ENCODE results near the gene FPGS. TPM values are rescaled to one million over a fixed set of nuclear protein-coding genes. Genes with fewer than 3 reads are reported as not detected.

FPGS gene, protein sequence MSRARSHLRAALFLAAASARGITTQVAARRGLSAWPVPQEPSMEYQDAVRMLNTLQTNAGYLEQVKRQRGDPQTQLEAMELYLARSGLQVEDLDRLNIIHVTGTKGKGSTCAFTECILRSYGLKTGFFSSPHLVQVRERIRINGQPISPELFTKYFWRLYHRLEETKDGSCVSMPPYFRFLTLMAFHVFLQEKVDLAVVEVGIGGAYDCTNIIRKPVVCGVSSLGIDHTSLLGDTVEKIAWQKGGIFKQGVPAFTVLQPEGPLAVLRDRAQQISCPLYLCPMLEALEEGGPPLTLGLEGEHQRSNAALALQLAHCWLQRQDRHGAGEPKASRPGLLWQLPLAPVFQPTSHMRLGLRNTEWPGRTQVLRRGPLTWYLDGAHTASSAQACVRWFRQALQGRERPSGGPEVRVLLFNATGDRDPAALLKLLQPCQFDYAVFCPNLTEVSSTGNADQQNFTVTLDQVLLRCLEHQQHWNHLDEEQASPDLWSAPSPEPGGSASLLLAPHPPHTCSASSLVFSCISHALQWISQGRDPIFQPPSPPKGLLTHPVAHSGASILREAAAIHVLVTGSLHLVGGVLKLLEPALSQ
- 10 to 100 TPM; 58.4 to 80.4 TPM for total RNA-seq

- intact Hi-C loops (cut with DNase I): no loop called here
- Histone ChIP-seq H3K27ac (peak within 1 kb of the TSS; percentile 94 to 96 (median 96)), H3K4me3 (peak within 1 kb of the TSS; percentile 48 to 59), H3K27me3 (no peaks in the 10 kb centered on the region), H3K36me3 (replicated peaks in 1 of 2; ENCODE audit: insufficient read depth in 1 of 2, low read depth in 2 of 2) (peaks cover 0 to 3% of the 10 kb centered on the region in 2 donors), H3K4me1 (peaks cover 67% of the 10 kb centered on the region), H3K9me3 (no peaks in the 10 kb centered on the region)
- TF ChIP-seq POLR2A (IDR thresholded peaks at IDR 0.05): peak; percentile 74 to 79 (median 77)
- no peak for TF ChIP-seq CTCF (IDR thresholded peaks at IDR 0.05)
- DNase-seq (peak; percentile 84 to 91 (median 88)), ATAC-seq (peak; percentile 81)
- WGBS, 2 donors: 0% methylated on average over 2 to 76 of the region's 83 CpGs
Observed at GRCh38 chr9:127802576-127803443, at the start of gene FPGS. FPGS (plus strand) TSS chr9:127802882; CDS start chr9:127802925, 43 bp downstream.

DNA sequence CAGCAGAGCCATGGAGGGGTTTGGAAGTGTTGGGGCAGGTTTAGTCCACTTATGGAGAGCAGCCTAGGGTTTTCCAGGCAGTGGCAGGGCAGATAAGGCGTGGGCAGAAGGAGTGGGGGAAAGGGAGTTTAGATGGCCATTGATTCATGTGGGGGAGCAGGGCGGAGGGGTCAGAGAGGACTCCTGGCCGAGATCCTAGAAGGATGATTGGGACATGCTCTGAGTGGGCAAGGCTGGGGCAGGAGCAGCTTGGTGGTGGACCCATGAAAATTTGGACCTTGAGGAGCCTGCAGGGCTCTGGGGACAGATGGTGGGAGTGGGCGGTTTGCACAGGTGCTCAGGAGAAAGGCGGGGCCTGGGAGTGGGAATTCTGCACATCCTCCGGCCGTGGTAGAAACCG lies 49.5 kb upstream of the FPGS start:
- DNase-seq (no peak), ATAC-seq (no peak)
- Histone ChIP-seq H3K9me3 (no peaks in the 10 kb centered on the region), H3K4me1 (peaks cover 7% of the 10 kb centered on the region), H3K27ac (no peak overlapping the region), H3K27me3 (peaks cover 0 to 15% of the 10 kb centered on the region in 2 donors), H3K4me3 (no peak overlapping the region), H3K36me3 (replicated peaks in 1 of 2; ENCODE audit: insufficient read depth in 1 of 2, low read depth in 2 of 2) (no peaks in the 10 kb centered on the region)
- no peak for TF ChIP-seq CTCF (IDR thresholded peaks at IDR 0.05)
- TF ChIP-seq POLR2A (IDR thresholded peaks at IDR 0.05): no peak
- intact Hi-C loops (cut with DNase I): no loop called here
- 72 to 75% methylated on average over 8 of the region's 8 CpGs for WGBS, 2 donors

- Histone ChIP-seq H3K9me3 (no peaks in the 10 kb centered on the region), H3K36me3 (replicated peaks in 1 of 2; ENCODE audit: insufficient read depth in 1 of 2, low read depth in 2 of 2) (no peaks in the 10 kb centered on the region), H3K4me3 (no peak overlapping the region), H3K27ac (no peak overlapping the region), H3K4me1 (peaks cover 7% of the 10 kb centered on the region), H3K27me3 (peaks cover 0 to 15% of the 10 kb centered on the region in 2 donors)
- DNase-seq (no peak), ATAC-seq (no peak)
- TF ChIP-seq CTCF (IDR thresholded peaks at IDR 0.05) (no peak), POLR2A (IDR thresholded peaks at IDR 0.05) (no peak)
- intact Hi-C loops (cut with DNase I): no loop called here
- WGBS, 2 donors: 48 to 56% methylated on average over 6 to 8 of the region's 8 CpGs
Observed at GRCh38 chr9:127753622-127754021, 49.1 kb upstream of the FPGS start.

GRCh38 chr9:127754099-127755060 lies 48.3 kb upstream of the FPGS start:
- H3K27me3 ChIP-seq: peaks cover 0 to 15% of the 10 kb centered on the region in 2 donors
- H3K36me3 ChIP-seq (replicated peaks in 1 of 2; ENCODE audit: insufficient read depth in 1 of 2, low read depth in 2 of 2): no peaks in the 10 kb centered on the region
- DNase-seq (no peak), ATAC-seq (peak; percentile 27)
- no peak overlapping the region for H3K27ac ChIP-seq
- WGBS, 2 donors: 11 to 14% methylated on average over 15 to 80 of the region's 86 CpGs
- H3K4me1 ChIP-seq: peaks cover 7% of the 10 kb centered on the region
- no peak for TF ChIP-seq POLR2A (IDR thresholded peaks at IDR 0.05)
- no peak for TF ChIP-seq CTCF (IDR thresholded peaks at IDR 0.05)
- H3K4me3 ChIP-seq: no peak overlapping the region
- no peaks in the 10 kb centered on the region for H3K9me3 ChIP-seq
- intact Hi-C loops (cut with DNase I): no loop called here

All from body of pancreas (tissue), 4 donors.